Dedifferentiated amniotic fluid mesenchymal stem cell (primary cell): ENCODE results near the gene CCDC87.
"Not testable (repeated sequence)": the region's sequence is repeated elsewhere in the genome, so short reads cannot be mapped to it uniquely, and the experiment has no call there.

ENCODE experiments used
- DNase-seq: peaks from one replicate; pipeline ENCODE4 v3.0.0-alpha.2; 2016; ENCODE audit errors: extremely low spot score

The CCDC87 gene

GRCh38 chr11:66617155-66617834 is 24.4 kb upstream of the CCDC87 start:
- peak; percentile 34 for DNase-seq

GRCh38 chr11:66616379-66617154 is 23.7 kb upstream of the CCDC87 start, which contains the start of gene RBM14:
TSS of gene RBM14 (plus strand) at chr11:66616630. CDS start at chr11:66616721, 91 bp downstream.
- DNase-seq = peak; percentile 99

- no peak for DNase-seq
Observed at GRCh38 chr11:66614073-66614472, 21.2 kb upstream of the CCDC87 start.

GRCh38 chr11:66612458-66612857 is 19.6 kb upstream of the CCDC87 start:
- DNase-seq = no peak

GRCh38 chr11:66609721-66610617 is 17.1 kb upstream of the CCDC87 start:
- no peak for DNase-seq

GRCh38 chr11:66607126-66607834 is 14.4 kb upstream of the CCDC87 start:
- peak; percentile 49 for DNase-seq

GRCh38 chr11:66606608-66607007 is 13.7 kb upstream of the CCDC87 start:
- not testable (repeated sequence) for DNase-seq

- DNase-seq = no peak
Observed at GRCh38 chr11:66604155-66604554, 11.3 kb upstream of the CCDC87 start.

GRCh38 chr11:66603072-66603471 is 10.2 kb upstream of the CCDC87 start:
- no peak for DNase-seq

GRCh38 chr11:66600631-66601233 is 7.9 kb upstream of the CCDC87 start:
- DNase-seq = no peak

GRCh38 chr11:66600219-66600618 is 7.4 kb upstream of the CCDC87 start:
- no peak for DNase-seq

- DNase-seq = no peak
Observed at GRCh38 chr11:66598993-66599392, 6.1 kb upstream of the CCDC87 start.

GRCh38 chr11:66595245-66595904 is 2.5 kb upstream of the CCDC87 start:
- no peak for DNase-seq

- no peak for DNase-seq
Observed at GRCh38 chr11:66593650-66594049, 787 bp upstream of the CCDC87 start.

- DNase-seq = no peak
Observed at GRCh38 chr11:66593303-66593635, 406 bp upstream of the CCDC87 start.

GRCh38 chr11:66591175-66591574 is 1.7 kb downstream of the CCDC87 start:
- DNase-seq = no peak

- no peak for DNase-seq
Observed at GRCh38 chr11:66589996-66590675, 2.7 kb downstream of the CCDC87 start.

- not testable (repeated sequence) for DNase-seq
Observed at GRCh38 chr11:66589315-66589714, 3.5 kb downstream of the CCDC87 start.

- DNase-seq = no peak
Observed at GRCh38 chr11:66586136-66586535, 6.7 kb downstream of the CCDC87 start.

GRCh38 chr11:66585447-66585846 is 7.4 kb downstream of the CCDC87 start:
- DNase-seq = not testable (repeated sequence)
